CD4-positive, alpha-beta T cell treated with Interleukin-15 for 4 hours (primary cell): Measurements from ENCODE around the gene PIGS.
"Not testable (repeated sequence)": the region's sequence is repeated elsewhere in the genome, so short reads cannot be mapped to it uniquely, and the experiment has no call there.

Experiments
- DNase-seq: peaks from one replicate; pipeline ENCODE4 v3.0.0-alpha.2; 2020; ENCODE audit warnings: low spot score

PIGS gene

GRCh38 chr17:28578246-28579195, 7.2 kb upstream of the PIGS start:
- no peak for DNase-seq

DNA sequence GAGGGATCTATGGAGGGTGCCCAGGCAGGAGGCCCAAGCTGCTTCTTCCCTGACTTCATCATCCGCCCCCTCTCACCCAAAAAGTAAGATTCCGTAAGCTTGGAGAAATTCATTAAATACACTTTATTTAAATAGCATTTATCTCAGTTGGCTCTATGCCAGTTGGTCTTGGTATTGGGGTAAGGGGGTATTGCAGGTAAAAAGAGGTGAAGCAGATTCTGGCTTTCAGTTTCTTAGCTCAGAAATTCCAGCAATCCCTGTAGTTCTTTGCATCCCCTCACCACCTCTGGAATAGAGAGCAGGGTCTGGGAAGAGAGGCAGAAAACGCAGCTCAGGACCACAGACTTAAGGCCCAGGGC, 6.1 kb upstream of the PIGS start:
- no peak for DNase-seq

DNA sequence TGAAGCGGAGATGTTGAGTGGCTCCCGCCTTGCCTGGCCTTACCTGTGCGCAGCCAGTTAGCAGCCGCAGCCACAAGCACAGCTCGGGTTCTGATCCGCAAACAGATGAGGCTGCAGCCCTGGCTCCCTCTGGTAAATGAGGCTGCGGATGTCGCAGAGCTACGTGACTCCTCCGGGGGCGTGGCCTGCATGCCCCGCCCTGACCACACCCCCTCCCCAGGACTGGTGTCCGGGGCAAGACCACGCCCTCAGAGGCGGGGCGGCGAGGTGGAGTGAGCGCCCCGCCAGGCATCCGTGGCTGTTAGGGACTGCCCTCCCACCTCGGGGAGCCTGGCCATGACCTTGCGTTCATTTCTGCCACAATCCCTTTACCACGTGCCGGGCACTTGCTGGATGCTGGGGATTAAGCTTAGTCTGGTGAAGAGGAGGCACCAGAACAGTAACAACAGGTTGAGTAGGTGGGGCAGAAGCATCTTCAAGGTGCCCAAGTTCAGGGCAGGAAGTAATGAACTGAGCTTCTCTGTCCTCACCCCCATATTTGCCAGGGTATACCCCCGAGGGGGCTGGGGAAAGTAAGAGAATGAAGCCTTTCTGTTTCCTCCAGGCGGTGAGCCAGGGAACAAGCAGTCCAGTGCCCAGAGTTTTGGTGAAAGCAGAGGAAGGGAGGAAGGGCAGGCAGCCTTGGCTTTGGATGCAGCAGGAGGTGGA, 5.6 kb upstream of the PIGS start, which contains the start of gene ALDOC:
TSS of gene ALDOC (minus strand) at position 138 of the 708 bp plus-strand sequence. CDS start 1,363 bp downstream, outside the sequence.
- DNase-seq, result peak; percentile 98

GRCh38 chr17:28576016-28576415, 4.7 kb upstream of the PIGS start:
- not testable (repeated sequence) for DNase-seq

DNA sequence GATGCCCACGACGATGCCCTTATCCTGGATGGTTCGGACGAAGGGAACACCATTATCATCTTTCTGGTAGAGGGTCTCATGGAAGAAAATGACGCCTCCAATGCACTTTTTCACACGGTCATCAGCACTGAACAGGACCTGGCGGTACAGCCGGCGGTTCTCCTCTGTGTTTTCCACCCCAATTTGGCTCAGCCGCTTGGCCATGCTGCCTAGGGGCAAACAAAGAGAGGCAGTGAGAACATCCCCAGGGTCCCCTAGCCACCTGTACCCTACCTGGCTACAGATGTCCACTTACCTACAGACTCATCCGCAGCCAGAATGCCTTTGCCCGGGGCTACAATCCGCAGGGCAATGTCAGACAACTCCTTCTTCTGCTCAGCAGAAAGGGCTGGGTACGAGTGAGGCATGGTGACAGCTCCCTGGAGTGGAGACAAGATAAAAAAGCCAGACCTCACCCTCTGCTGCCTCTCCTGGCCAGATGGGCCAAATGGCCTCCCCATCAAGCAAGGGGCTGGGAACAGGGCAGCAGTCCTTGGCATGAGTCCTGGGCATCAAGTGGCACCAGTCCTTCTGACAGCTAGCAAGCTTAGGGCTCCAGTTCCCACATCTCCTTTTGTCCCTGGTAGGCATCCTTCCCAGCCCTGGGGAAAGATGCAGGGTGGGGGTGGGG, 3.9 kb upstream of the PIGS start:
- DNase-seq, result no peak

DNA sequence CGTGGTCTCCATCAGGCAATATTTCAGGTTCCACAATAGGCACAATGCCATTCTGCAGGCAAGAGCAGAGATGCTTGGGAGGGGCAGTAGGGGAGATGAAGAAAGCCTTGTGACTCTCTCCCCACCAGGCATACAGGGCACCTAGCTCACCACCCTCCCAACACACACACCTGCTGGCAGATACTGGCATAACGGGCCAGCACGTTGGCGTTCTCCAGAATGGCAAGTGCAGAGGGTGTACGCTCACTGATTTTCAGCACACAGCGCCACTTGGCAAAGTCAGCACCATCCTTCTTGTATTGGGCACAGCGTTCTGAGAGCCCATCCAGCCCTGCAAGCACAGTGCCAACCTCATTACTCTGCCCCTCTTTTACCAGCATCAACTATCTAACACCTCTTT, 3.2 kb upstream of the PIGS start:
- no peak for DNase-seq

- no peak for DNase-seq
Observed at GRCh38 chr17:28573966-28574480, 2.7 kb upstream of the PIGS start.

DNA sequence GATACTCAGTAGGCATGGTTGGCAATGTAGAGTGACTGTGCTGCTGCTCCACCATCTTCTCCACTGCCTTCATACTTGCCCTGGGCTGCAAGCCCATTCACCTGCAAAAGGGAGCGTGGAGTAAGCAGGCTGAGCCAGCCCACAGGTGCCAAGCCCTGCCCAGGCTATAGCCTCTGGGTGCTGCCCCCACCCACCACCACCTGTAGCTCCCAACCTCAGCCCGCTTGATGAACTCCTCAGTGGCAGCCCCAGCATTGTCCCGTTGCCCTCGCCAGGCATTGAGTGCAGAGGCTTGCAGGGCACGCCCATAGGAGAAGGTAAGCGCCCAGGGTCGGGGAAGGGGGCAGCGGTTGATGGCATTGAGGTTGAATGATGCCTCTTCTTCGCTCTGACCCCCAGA, 2.2 kb upstream of the PIGS start:
- DNase-seq, result no peak

GRCh38 chr17:28573040-28573380, 1.7 kb upstream of the PIGS start:
- no peak for DNase-seq

GRCh38 chr17:28572259-28573039, 1.1 kb upstream of the PIGS start:
- no peak for DNase-seq

- peak; percentile 39 for DNase-seq
Observed at GRCh38 chr17:28570716-28571360, 486 bp downstream of the PIGS start.

DNA sequence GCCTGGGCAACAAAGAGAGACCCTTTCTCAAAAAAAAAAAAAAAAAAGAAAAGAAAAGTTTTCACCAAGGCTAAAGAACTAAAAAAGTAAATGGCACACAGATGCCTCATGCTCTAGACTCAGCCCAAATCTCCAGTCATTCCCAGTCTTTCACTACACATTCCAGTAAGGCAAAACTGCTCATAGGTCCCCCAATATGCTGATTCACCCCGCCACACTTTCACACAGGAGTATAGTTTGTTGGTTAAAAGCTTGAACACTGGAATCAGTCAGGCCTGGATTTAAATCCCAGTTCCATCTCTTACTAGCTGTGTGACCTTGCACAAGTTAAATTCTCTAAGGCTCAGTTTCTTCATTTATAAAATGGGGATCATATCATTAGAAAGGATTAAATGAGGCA, 1.9 kb downstream of the PIGS start:
- DNase-seq, result no peak

GRCh38 chr17:28567604-28568003, 3.7 kb downstream of the PIGS start:
- DNase-seq, result no peak

DNA sequence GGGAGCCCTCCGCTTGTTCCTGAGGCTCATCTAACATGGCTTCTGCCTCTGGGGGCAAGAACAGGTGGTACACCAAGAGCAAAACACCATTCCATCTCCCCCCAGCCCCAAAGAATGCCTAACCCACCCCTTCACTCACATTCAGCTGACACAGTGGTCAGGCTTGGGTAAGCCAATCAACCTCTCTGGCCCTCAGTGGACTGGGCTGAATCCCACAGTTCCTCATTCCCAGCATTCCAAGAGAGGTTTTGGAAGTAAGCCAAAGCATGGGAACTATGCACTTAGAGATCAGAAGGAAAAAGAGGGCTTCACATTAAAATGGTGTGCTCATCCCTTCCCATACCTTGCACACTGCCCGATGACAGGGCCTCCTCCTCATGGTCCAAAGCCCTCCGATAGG, 7.8 kb downstream of the PIGS start:
- DNase-seq, result no peak

DNA sequence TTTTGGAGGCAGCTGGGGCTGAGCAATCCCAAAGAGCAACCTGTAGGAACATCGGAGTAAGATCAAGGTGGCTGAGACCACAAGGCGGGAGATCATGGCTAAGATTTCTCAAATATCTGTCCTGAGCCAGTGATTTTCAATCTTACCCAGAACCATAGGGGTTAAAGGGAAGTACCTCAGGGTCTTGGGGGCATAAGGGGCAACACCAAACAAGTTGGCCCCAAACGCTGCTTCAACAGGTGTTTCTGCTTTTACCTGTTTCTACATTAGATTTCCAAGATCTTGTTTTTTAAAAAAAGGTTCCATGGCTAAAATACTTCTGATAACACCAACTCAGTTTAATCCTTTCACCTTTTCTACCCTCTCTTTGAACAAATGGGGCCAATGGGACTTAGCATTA, 16.3 kb downstream of the PIGS start:
- no peak for DNase-seq

GRCh38 chr17:28554565-28554964, 16.8 kb downstream of the PIGS start:
- DNase-seq, result no peak

DNA sequence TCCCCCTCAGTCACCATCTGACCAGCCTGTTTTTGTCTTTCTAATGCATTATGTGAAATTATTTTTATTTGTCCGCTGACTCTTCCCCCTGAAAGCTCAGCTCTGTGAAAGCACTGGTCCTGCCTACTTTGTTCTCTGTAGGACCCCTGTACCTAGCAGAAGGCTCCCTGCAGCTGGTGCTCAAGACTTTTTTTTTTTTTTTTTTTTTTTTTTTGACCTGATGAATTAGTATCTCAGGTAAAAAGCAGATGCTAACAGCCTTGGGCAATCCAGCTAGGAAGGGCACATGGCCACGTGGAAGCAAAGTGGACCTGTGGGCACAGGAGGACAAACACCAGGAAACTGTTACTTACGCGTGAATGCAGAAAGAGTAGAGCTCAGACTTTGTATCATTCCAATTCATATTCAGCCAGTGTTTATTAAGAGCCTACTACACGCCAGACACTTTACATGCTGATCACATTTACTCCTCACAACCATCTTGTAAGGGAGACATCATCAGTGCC, 18.3 kb downstream of the PIGS start:
- DNase-seq, result no peak

- peak; percentile 69 for DNase-seq
Observed at GRCh38 chr17:28552176-28552999, 18.9 kb downstream of the PIGS start, which contains the start of gene UNC119. Gene UNC119 (minus strand): TSS chr17:28552624. CDS start chr17:28552557, 67 bp downstream.

DNA sequence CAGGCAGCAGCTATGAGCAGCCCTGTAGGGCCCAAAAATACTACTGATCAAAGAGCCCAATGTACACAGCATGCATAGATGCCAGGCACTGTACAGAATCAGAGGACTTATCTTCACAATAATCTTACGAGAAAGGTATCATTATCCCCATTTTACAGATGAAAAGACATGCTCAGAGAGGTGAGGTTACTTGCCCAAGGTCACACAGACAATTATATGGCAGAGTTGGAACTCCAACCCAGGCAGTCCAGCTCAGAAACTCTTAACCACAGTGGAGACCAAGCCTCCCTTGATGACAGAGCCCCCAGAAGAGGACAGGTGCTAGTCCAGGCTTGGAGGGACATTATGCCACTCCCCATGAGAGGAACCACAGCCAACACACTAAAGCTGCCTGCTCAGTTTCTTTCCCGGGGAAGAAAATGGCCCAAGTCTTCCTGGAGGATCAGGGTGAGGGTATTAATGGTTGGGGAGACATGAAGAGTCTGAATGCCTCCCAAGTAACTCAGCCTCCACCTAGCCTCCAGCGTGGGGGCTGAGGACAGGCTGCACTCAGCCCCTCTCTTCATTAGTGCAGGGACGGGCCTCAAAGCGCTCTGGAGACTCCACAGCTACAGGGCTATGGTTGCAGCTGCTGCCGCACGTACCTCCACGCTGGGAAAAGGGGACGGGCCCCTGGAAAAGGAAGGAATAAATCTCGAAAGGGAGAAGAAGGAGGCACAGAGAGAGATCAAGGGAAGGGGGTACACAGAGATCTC, 19.7 kb downstream of the PIGS start:
- no peak for DNase-seq
